NB4 (cell line): ENCODE results near the gene SNX9.

Source experiments
- DNase-seq: peaks from one replicate; pipeline ENCODE4 v3.0.0; 2010; ENCODE audit warnings: low read depth
- H3K4me3 ChIP-seq: one replicate; pipeline ENCODE4 v1.5.1; 2011; ENCODE audit warnings: mild to moderate bottlenecking, low read depth, low read length, moderate library complexity
- MYC ChIP-seq: IDR thresholded peaks from 2 replicates; pipeline ENCODE4 v1.6.1; 2011; ENCODE audit warnings: low read depth, low read length
- POLR2A ChIP-seq: IDR thresholded peaks from 2 replicates; pipeline ENCODE4 v1.6.1; 2011; ENCODE audit warnings: mild to moderate bottlenecking; ENCODE audit not compliant: insufficient read length; ENCODE audit errors: extremely low read depth
- TF ChIP-seq, protein P1 (sequence below): IDR thresholded peaks from 2 replicates; pipeline ENCODE4 v1.6.1; 2011; ENCODE audit warnings: low read depth, low read length
- TF ChIP-seq, protein P2 (sequence below): IDR thresholded peaks from one replicate; pipeline ENCODE4 v1.5.1; 2012; ENCODE audit warnings: low read depth, low read length

Gene SNX9

DNA sequence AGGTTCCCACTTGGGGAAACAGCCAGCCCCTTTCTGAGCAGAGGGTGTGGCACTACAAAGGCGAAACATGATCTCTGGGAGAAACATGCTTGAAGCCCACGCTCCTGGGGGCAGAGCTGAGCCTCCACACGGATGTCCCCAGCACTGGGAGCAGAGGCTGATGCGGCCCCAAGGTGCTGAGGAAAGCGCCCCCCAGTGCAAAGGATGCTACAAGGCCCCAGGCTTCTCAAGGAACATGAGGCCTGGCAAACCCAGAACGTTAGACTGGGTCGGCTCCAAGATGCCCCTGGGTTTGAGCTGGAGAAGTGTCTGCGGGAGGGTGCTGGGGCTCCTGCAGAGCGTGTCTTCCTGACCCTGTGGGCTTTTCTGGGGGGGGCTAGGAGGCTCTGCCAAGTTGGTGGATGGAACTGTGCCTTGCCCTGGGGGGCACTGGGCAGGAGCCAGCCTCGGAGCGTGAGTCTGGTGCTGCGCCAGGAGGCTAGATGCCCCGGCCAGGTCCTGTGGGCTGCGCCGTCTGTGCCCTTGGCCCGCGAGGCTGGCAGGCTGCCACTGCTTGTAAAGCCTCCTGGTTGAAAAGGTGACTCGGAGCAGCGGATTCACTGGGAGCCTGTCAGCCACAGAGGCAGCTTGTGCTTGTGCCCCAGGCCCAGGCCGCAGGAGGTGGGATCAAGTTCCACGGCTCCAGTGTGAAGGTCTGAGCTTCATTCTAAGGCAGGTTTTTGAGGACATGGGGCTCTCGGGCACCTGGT lies 166.7 kb downstream of the SNX9 start:
- TF ChIP-seq POLR2A: no peak
- TF ChIP-seq, protein P1, sequence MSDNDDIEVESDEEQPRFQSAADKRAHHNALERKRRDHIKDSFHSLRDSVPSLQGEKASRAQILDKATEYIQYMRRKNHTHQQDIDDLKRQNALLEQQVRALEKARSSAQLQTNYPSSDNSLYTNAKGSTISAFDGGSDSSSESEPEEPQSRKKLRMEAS: no peak
- TF ChIP-seq, protein P2, sequence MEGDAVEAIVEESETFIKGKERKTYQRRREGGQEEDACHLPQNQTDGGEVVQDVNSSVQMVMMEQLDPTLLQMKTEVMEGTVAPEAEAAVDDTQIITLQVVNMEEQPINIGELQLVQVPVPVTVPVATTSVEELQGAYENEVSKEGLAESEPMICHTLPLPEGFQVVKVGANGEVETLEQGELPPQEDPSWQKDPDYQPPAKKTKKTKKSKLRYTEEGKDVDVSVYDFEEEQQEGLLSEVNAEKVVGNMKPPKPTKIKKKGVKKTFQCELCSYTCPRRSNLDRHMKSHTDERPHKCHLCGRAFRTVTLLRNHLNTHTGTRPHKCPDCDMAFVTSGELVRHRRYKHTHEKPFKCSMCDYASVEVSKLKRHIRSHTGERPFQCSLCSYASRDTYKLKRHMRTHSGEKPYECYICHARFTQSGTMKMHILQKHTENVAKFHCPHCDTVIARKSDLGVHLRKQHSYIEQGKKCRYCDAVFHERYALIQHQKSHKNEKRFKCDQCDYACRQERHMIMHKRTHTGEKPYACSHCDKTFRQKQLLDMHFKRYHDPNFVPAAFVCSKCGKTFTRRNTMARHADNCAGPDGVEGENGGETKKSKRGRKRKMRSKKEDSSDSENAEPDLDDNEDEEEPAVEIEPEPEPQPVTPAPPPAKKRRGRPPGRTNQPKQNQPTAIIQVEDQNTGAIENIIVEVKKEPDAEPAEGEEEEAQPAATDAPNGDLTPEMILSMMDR: no peak
- TF ChIP-seq MYC: no peak
- DNase-seq: peak; percentile 41
- peak overlapping the region; percentile 40 for H3K4me3 ChIP-seq

DNA sequence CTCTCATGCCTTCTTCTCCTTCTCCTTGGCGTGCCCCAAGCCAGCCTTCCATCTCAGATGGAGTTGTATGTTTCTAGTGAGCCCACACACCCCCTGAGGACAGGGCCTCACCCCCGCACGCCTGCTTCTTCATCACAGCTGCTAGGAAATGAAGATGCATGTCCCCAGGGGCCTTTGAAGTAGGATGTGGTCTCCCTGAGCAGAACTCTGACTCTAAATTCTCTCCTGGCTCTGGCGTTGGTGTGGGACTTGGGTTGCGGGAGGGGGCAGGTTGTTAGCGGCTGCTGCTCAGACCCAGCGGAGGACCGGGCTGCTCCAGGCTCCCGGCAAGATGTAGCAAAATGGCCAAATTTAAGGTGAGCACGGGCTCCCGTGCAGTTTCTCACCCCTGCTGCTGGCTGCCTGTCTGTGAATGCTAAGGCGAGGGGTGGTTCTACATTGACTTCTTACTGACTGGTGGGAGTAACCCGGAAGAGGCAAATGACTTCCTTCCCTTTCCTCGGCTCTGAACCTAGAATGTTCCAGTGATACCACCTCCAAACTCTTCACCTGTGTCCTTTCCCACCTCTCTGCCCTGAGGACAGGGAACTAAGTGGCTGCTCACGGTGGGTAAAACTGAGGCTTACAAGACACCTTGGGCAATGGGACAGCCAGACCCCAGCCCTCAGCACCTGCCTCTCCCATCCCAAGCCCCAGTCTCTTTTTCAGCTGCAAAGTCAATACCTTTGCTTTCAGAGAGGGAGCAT lies 167.4 kb downstream of the SNX9 start:
- peak overlapping the region; percentile 40 for H3K4me3 ChIP-seq
- TF ChIP-seq, protein P1: peak; percentile 63
- TF ChIP-seq MYC: peak; percentile 34; the same call in 1 of the 2 replicates
- TF ChIP-seq, protein P2: no peak
- DNase-seq: peak; percentile 99

DNA sequence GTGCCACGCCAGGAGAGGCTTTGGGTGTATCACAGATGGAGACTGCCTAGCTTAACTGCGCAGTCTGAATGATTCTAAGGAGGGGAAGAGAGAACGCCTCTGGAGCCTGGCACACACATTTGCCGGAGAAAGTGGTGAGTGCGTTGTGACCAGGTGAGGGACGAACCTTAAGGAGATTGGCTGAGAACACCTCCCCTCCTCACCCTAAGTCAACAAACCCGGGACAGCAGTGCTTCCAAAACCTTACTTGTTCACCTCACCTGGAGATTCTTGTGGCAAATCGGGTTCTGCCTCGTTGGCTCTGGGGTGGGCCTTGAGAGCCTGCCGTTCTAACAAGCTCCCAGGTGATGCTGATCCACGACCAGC lies 168.0 kb downstream of the SNX9 start:
- no peak for DNase-seq
- TF ChIP-seq MYC: no peak
- TF ChIP-seq, protein P2: no peak
- TF ChIP-seq, protein P1: no peak
- TF ChIP-seq POLR2A: no peak
- no peak overlapping the region for H3K4me3 ChIP-seq

DNA sequence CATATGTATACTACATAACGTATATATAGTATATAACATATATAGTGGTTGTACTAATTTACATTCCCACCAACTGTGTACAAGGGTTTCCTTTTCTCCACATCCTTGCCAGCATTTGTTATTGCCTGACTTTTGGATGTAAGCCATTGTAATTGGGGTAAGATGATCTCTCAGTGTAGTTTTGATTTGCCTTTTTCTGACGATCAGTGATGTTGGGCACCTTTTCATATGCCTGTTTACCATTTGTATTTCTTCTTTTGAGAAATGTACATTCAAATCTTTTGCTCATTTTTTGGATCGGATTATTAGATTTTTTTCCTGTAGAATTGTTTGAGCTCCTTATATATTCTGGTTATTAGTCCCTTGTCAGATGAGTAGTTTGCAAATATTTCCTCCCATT lies 170.0 kb downstream of the SNX9 start:
- no peak overlapping the region for H3K4me3 ChIP-seq
- TF ChIP-seq MYC: no peak
- no peak for TF ChIP-seq POLR2A
- TF ChIP-seq, protein P1: no peak
- TF ChIP-seq, protein P2: no peak
- DNase-seq: no peak

DNA sequence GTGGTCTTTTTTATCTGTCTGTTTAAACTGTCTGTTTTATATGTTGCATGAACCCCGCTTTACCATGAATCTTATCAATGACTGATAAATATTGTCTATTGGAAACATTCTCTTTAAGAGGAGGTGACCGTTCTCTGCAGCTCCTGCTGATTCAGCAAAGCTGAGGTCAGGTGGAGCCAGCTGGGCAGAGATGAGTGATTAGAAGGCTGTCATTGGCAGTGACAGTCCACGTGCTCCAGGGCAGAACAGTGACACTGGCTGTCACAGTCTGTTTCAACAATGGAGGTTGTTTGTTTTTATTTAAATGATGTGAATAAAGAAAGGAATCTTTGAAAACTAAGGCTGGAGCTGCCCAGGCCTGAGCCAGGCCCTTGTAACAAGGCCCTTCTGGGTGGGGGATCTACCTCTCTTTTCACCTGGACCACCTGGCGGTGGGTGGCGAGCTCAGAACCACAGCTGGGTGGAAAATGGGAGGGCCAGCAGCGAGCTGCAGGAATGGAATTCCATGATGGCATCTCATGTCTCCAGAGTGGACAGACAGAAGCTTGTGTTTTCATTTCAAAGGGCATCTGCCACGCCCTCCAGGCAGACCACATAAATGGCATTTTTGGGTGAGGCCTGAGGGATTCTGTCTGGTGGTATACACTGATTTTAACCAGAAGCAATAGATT lies 171.2 kb downstream of the SNX9 start:
- no peak overlapping the region for H3K4me3 ChIP-seq
- no peak for DNase-seq
- TF ChIP-seq, protein P2: no peak
